GM18498 (cell line): ENCODE data around the gene MS4A13.
A peak's percentile ranks its signal among the peaks of the same experiment; 100 is the strongest.
"Not testable (repeated sequence)": the region's sequence is repeated elsewhere in the genome, so short reads cannot be mapped to it uniquely, and the experiment has no call there.

Source experiments
- ATAC-seq: cut with Tn5 transposase; IDR thresholded peaks from one replicate; pipeline ENCODE4 v1.9.1; 2021; ENCODE audit warnings: mild to moderate bottlenecking, moderate library complexity; ENCODE audit not compliant: unreplicated experiment

MS4A13 gene

GRCh38 chr11:60515144-60515855 lies at the start of gene MS4A13:
Gene MS4A13, plus strand, starts transcription at chr11:60515392. Its CDS starts 2,692 bp downstream, at chr11:60518084.
- no peak for ATAC-seq

DNA sequence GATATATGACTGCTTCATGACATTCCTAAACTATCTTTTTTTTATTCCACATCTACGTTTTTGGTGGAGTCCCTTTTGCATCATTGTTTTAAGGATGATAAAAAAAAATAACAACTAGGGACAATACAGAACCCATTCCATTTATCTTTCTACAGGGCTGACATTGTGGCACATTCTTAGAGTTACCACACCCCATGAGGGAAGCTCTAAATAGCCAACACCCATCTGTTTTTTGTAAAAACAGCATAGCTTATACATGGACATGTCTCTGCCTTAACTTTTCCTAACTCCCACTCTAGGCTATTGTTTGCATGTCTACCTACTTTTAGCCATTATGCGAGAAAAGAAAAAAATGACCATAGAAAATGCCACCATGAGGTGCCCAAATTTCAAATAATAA lies 46.4 kb upstream of the MS4A13 start:
- no peak for ATAC-seq

DNA sequence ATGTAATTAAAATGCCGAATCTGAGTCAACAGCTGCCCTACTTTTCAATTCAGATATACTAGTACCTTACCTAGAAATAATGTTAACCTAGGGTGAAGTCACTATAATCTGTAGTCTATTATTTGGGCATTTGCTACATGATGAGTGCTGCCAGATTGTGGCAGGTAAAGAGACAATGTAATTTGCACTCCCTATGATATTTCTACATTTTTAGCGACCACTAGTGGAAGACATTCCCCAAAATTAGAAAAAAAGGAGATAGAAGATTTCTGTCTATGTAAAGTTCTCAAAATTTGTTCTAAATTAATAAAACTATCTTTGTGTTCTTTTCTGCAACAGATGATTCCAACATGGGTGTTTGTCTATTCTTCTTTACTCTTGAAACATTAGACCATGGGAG lies 45.5 kb upstream of the MS4A13 start:
- no peak for ATAC-seq

DNA sequence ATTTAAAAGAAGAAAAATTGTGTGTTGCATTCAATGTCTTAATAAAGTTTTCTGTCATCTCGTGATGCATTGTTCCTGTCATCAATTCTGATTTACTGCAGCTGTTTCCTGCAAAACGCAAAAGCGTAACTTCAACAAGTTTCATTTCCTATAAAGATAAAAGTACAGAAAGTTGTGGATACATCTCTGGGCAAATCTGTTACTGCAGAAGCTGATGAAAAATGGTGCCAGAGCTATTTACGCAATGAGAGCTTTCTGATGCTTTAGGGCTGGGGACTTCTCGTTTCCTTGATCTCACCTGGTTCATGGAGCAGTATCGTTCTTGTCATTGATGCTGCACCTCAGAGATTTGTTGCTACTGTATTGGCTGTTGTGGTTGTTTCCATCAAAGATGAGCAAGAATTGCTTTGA lies 38.2 kb upstream of the MS4A13 start:
- no peak for ATAC-seq

DNA sequence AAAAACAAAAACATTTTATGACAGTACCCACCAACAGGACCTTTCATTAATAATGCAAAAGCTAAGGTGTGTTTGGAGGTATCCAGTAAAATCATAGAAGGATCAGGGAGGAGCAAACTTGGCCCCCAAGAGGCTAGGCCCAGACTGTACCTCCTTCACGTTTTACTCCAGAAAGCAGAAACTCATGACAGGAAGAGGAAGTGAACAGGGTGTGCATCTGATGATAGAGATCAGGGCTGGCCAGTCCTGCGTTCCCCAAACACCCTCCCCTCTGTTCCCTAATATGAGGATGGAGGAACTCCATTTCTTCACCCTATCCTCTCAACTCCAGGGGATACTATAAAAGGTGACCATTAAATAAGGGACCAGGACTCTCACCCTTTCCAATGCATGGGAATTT lies 32.8 kb upstream of the MS4A13 start:
- peak; percentile 60 for ATAC-seq

DNA sequence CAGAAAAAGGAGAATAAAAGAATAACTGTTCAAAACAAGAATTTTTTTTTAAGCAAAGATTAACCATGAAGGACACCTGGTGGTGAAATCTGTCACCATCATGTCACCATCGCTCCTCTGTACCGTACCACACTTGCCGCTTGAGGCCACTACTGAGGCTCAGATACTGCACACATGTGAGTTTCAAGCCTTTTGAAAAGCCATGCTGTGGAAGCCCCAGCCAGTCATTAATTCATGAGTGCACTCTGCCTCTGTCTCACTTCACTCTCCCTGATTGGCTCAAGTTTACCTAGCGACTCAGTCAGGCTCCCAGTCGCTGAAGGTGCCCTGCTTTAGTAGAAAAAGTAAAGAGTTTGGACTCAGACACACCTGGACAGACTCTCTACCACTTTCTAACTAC lies 29.2 kb upstream of the MS4A13 start:
- peak; percentile 95 for ATAC-seq

DNA sequence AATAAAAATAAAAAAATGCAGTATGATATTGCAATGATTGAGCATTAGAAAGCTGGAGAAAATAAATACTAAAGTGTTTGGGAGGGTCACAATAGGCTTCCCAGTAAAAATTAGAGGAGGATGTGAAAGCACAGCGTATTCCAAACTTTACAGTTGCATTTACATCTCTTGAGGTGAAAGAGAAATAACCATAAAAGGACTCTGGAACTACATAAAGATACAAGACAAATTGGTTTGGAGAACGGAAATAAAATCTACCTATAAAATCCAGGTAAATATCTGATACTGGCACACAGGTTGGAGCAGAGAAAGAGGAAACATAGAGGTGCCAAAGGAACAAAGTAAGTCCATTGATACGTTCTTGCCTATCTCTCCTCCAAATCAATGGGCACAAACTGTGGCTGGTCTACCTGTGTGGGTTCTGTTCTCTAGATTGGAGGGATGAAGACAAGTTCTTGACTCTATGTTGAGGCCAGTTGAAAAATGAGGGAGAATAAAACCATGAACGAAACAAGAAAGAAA lies 22.6 kb upstream of the MS4A13 start, which contains the start of gene MS4A12:
TSS of gene MS4A12 (plus strand) at position 291 of the 522 bp plus-strand sequence. CDS start 4,541 bp downstream, outside the sequence.
- no peak for ATAC-seq

DNA sequence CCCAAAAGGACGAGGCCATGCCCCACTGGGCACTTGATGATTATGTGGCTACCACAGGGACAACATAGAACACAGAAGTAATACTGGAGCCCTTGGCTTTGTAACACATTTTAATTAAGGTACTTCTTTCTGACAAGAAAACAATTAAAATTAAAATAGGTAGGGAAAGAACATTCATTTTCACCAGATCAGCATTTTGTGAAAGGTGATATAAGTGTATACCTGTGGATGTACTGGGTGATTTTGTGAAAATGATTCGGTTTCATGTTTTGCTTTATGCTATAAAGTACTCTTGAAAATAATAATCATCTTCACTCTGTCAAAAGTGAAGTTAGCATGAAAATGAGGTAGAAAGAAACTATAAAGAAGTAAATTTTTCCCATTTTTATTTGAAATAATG lies 21.7 kb upstream of the MS4A13 start:
- no peak for ATAC-seq

DNA sequence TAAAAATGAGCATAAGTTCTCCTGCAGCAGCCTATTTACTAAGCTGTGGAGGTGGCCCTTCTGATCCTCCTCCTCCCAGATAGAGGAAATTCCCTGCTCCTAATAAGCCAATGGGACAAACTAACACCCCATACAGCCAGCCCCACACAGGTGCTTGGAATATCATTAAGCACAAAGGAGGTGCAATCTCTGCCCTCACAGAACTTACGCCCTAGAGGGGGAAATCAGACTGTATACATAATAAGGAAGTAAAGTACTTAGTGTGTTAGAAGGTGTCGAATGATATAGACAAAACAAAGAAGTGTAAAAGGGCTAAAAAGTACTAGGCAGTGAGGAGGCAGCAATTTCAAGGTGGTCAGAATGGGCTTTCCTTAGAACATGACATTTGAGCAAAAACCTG lies 16.8 kb upstream of the MS4A13 start:
- no peak for ATAC-seq

- no peak for ATAC-seq
These were observed 16.3 kb upstream of the MS4A13 start for GRCh38 chr11:60498853-60499252.

GRCh38 chr11:60500276-60500910 lies 14.8 kb upstream of the MS4A13 start:
- no peak for ATAC-seq

- ATAC-seq: no peak
These were observed 12.9 kb upstream of the MS4A13 start for GRCh38 chr11:60502221-60502775.

DNA sequence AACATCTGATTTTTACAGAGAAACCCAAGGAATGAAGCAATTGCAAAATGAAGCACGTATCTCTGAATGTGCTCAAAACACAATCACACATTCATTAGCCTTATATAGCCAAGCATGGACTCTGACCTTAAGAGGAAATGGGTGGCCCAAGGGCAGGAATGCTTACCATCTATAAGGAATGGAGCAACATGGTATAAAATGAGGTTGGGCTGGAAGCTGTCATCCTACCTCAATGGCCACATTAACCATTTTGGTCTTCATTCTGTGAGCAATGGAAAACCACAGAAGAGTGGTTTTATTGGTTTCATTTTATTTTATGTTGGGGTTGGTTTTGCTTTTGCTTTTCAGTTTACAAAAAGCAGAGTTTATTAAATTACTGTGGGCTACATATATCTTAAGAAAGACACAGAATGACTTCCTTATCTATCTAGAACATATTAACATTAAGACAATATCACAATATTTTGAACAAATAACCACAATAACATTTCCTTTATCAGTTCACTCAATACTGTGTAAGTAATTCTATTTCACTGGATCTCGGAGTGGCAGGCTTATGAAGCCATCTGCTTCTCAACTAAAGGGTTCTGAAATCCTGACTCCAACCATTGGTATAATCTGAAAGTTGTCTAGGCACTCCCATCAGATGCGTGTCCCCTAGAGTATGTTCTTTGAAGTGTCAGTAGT lies 10.8 kb upstream of the MS4A13 start:
- no peak for ATAC-seq

DNA sequence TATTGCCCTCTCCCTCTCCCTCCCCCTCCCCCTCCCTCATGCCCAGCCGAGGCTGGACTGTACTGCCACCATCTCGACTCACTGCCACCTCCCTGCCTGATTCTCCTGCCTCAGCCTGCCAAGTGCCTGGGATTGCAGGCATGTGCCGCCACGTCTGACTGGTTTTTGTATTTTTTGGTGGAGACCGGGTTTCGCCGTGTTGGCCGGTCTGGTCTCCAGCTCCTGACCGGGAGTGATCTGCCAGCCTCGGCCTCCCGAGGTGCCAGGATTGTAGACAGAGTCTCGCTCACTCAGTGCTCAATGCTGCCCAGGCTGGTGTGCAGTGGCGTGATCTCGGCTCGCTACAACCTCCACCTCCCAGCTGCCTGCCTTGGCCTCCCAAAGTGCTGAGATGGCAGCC lies 5.6 kb upstream of the MS4A13 start:
- not testable (repeated sequence) for ATAC-seq

GRCh38 chr11:60510209-60510608 lies 5.0 kb upstream of the MS4A13 start:
- ATAC-seq: not testable (repeated sequence)

GRCh38 chr11:60511393-60511792 lies 3.8 kb upstream of the MS4A13 start:
- no peak for ATAC-seq

DNA sequence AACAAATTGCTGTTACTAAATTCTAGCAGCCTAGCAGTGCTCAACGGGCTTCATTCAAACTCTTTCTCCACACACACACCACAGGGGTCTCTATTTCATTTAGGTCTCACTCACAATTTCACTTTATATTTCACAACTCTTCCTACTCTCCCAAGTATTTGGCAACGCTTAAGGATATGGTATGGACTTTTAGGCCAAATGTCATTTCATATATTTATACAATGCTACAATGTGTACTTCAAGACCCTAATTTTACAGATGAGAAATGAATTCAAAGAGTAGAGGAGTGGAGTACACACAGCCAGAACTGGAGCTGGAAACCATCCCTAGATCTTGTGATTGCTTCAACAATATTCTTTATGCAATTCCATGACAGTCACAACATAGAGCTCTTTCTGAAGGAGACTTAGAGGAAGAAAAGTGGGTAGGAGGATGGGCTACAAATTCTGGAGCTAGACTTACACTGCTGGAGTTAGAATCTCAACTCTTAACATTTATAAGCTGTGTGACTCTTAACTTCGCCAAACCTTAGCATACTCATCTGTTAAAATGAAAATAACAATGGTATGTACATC lies 2.5 kb upstream of the MS4A13 start:
- ATAC-seq: no peak

DNA sequence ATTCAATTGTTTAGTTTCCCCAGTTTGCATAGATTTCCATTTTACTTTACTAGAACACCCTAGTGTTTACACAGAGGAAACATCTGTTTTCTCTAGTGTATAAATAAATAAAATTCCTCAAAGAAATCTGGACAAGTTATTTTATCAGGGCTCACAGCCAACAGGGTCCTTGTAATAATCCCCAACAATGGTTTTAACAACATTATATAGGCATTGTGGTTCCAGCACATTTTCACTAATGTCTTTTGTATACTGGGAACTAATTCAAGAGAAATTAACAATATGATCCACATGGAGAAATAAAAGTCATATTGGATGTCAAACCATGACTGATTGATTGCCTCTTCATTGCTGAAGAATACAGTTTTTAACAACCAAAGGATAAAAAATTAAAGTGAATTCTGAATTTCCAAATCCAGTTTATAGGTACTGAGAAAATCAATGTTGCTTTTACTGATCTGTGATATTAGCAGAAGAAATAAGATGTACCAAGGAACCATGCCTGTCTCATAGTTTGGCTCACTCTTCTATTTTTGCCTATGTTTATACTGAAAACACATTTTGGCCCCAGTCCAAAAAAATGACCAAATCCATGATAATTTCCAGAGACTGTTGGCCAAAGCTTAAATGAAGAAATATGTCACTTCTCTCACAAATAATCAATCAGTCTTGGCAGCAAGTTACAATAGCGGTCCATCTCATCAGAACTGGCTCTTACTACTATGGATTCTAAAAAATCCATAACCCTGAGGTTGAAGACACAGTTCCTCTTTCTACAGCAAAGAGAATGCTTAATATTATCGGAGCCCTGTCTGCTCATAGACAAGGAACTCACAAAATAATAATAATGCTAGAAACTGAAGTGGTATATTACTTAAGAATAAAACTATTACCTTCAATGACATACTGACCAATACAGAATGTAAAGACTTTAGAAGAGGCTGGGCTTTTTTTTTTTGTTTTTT lies 1.4 kb upstream of the MS4A13 start:
- ATAC-seq: no peak

GRCh38 chr11:60528465-60528864 lies 13.3 kb downstream of the MS4A13 start:
- ATAC-seq: no peak

DNA sequence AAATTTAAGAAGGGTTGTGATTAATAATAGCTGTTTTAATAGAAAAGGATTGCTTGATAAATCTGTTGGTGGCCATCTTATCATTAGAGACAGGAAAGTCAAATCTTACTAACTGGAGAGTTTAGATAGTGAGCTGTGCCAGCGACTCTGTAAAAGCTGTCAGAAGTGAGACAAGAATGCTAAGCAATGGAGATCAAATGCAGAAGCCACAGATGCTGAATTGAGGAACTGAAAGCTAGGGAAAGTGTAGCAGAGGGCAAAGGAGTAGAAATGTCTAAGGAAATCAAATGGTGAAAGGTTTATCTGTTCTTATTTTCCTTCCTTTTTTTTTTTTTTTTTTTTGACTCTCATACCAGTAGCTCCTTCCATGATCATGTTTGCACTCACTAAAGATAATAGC lies 13.7 kb downstream of the MS4A13 start:
- peak; percentile 72 for ATAC-seq
